ENCODE results near the gene CPM.

The CPM gene

DNA sequence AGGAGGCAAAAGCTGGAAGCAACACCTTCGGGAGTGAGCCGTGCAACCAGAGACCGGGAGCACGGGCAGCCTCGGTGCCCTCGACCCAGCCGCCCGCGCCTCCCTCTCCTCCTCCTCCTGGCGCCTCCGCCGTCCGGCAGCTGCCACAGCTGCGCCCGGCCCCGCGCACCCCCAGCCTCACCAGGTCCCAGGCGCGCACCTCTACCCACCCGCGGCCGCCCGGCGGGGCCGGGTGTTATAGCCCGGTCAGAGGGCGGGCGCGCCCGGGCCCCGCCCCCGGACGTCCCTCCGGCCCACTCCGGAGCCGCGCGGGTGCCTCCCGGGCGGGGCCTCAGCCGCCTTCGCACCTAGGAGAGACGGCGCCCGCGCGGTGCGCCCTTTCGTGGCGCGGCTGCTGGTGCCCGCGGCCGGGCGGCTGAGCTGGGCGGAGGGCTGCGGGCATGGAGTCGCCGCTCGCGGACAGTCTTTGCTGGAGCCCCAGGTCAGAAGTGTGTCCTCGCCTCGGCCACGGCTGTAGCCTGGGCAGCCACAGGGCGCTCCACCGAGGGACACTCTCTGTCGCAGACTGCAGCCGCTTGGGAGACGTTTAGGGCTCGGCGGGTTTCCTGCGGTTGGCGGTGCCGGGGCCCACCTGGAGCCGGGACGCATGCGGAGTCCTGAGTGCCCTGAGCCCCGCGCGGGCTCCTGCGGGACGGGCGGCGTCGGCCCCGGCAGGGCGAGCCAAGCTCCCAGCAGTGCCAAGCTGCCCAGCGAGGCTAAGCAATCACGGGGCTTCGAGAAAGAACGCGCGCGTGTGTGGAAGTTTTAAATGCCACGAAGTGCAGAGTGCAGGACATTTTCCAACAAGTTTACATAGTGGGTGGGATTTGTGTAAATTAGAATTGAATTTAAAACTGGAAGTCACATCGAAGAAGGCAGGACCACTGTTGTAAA, at the start of gene CPM:
Gene CPM (minus strand): TSS at position 211 of the 933 bp plus-strand sequence. CDS start 334 bp downstream, outside the sequence.
- peak; percentile 49 for DNase-seq

- DNase-seq: peak; percentile 46
Observed at GRCh38 chr12:68981516-68981915, 48.5 kb upstream of the CPM start.

- no peak for DNase-seq
Observed at GRCh38 chr12:68980476-68981212, 47.7 kb upstream of the CPM start.

- no peak for DNase-seq
Observed at GRCh38 chr12:68978678-68979077, 45.7 kb upstream of the CPM start.

GRCh38 chr12:68977909-68978610, 45.1 kb upstream of the CPM start:
- no peak for DNase-seq

DNA sequence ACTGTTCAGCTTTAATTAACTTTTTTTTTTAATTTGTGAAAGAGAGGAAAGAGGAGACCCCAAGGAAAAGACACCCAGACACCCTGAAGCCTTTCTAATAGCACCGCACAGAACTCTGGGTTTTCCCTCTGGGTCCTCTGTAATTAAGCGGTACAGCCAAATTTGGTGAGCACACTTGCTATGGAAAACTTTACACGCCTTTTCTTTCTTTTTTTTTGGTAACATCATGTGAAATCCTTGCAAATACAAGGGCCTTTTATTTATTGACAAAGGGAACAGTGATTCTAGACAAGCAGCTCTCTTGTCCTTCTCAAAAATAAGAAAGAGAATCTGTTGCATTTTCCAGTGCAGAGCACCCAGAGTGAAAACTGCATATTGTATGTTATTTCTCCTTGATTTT, 44.4 kb upstream of the CPM start:
- no peak for DNase-seq

GRCh38 chr12:68976395-68976841, 43.4 kb upstream of the CPM start:
- DNase-seq: no peak

DNA sequence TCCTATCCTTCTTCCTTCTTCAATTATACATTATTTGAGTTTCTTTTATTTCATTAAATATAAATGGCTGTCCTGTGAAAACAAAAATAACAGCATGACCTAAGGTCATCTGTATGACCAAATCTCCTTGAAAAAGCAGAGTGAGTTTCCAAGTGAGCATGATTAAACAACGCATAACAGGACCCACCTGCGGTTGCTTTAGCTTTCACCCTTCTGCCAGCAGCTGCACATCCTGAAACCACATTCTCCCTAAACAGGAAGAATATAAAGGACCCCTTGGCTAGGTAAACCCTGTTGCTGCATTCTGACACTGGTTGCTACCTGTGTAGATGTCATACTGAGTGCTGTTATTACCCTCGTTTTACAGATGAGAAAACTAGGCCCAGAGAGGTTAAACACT, 42.8 kb upstream of the CPM start:
- no peak for DNase-seq

DNA sequence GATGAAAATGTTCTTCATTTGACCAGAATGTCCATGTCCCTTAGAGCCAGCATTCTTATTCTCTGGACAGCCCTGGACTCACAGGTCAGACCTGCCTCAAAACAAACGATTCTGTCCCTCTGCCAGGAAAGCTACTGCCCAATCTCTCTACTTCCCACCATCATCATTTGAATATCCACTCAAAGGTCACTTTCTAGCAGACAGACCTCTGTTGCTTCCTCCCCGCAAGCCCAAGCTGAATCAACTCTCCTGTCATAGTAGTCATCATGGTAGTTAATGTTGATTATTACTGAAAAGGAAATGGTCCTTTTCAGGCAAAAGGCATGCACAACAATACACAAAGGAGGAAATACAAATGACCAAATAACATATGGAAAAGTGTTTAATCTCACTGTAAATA, 39.6 kb upstream of the CPM start:
- DNase-seq: no peak

DNA sequence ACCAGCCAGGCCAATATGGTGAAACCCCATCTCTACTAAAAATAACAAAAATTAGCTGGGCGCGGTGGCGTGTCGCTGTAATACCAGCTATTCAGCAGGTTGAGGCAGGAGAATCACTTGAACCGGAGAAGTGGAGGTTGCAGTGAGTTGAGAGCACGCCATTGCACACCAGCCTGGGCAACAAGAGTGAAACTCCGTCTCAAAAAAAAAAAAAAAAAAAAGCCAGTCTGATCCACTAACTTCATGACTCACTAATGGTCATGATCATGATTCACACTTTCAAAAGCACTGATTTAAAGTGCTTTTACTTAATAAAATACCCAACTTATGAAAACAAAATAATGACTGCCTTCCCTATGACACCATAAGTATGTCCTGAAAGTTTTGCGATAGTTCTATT, 38.4 kb upstream of the CPM start:
- DNase-seq: peak; percentile 75

DNA sequence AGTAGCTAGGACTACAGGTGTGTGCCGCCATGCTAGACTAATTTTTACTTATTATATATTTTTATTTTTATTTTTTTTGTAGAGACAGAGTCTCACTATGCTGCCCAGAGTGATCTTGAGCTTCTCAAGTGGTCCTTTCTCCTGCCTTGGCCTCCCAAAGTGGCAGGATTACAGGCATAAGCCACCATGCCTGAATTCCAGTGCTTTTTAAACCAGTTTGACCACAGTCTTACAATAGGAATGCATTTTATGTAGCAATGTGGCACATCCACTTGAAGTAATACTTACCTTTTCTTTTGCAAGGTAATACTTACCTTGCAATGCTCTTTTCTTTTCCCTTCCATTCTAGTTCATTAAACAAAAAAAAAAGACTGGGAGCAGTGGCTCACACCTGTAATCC, 38.0 kb upstream of the CPM start:
- no peak for DNase-seq

DNA sequence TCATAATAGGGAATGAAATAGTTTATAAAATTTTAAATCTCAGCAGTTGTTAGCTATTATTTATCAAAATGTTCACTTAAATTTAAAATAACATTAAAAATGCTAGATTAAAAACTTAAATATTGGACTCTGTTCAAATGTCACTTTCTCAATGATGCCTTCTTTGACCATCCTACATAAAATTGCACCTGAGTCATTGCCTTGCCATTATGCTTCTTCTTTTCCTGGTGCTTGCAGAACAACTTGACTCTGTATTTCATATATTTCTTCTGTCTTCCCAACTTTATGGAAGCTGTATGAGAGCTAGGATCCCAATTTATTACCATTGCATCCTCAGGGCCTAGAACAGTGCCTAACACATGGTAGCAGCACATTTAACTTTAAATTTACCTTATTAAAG, 37.3 kb upstream of the CPM start:
- no peak for DNase-seq

DNA sequence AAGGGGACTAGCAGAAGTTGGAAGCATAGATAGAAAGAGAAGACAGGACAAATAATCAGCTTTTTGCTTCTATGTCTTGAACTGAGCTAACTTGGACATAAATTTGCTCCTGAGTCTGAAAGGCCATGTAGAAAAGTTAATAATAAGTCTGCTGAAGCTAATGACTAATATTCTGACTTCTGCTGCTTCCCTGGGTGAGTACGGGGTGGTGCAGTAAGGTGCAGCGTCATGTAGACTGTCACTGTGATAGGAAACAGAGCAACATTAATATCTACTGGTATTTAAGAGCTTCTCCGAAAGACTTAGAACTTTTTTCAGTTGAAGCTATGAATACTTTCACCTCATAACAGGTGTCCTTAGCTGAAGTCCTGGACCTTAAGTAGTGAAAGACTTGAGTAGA, 34.1 kb upstream of the CPM start:
- no peak for DNase-seq

GRCh38 chr12:68963856-68964745, 31.1 kb upstream of the CPM start:
- DNase-seq: peak; percentile 7

GRCh38 chr12:68962877-68963855, 30.2 kb upstream of the CPM start:
- DNase-seq: peak; percentile 18

GRCh38 chr12:68959891-68960464, 27.0 kb upstream of the CPM start:
- peak; percentile 52 for DNase-seq

GRCh38 chr12:68959143-68959858, 26.3 kb upstream of the CPM start:
- no peak for DNase-seq

GRCh38 chr12:68958322-68958721, 25.4 kb upstream of the CPM start:
- DNase-seq: no peak

GRCh38 chr12:68957273-68957672, 24.3 kb upstream of the CPM start:
- no peak for DNase-seq

DNA sequence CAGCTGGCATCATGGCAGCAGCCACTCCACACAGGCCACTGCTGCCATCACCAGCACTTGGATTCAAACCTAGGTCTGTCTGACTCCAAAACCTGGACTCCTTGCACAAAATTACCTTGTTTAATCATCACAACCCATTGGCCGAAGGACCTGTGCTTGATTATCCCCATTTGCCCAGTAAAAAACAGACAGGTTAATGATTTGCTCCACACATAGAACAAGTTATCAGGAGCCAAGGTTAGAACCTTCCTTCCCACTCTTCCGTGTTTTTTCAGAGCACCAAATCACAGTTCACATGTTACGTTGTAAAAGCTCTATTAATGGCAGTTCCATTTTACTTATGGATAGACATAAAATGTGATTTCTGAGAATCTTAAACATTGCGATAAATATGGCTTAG, 23.5 kb upstream of the CPM start:
- DNase-seq: no peak

Data from fibroblast of skin of right biceps (primary cell).